Immature natural killer cell (primary cell): ENCODE data around the gene C3AR1. TPM values are rescaled to one million over a fixed set of nuclear protein-coding genes. Genes with fewer than 3 reads are reported as not detected.

ENCODE experiments used
- DNase-seq, 3 donors: peaks; one replicate each; pipeline ENCODE4 v3.0.0; 2022; ENCODE audit warnings: mixed read lengths in 1 of 3
- H3K27ac Mint-ChIP-seq, 6 donors: one replicate each; pipeline ENCODE4 v1.8.0; 2020; ENCODE audit warnings: mixed read lengths in 6 of 6, mild to moderate bottlenecking in 5 of 6, inconsistent platforms in 4 of 6, moderate library complexity in 3 of 6
- H3K27me3 Mint-ChIP-seq, 3 donors: one replicate each; pipeline ENCODE4 v1.8.0; 2020 to 2021; ENCODE audit warnings: low read depth in 3 of 3, mild to moderate bottlenecking in 3 of 3, mixed read lengths in 3 of 3, moderate library complexity in 3 of 3, inconsistent platforms in 1 of 3
- H3K36me3 Mint-ChIP-seq, 3 donors: one replicate each; pipeline ENCODE4 v1.8.0; 2020; ENCODE audit warnings: mixed read lengths in 3 of 3, inconsistent platforms in 2 of 3, mild to moderate bottlenecking in 2 of 3
- H3K4me1 Mint-ChIP-seq, 2 donors: one replicate each; pipeline ENCODE4 v1.8.0; 2020; ENCODE audit warnings: inconsistent platforms in 2 of 2, mild to moderate bottlenecking in 2 of 2, mixed read lengths in 2 of 2, moderate library complexity in 1 of 2
- H3K4me3 Mint-ChIP-seq, 5 donors: one replicate each; pipeline ENCODE4 v1.8.0; 2020; ENCODE audit warnings: mild to moderate bottlenecking in 5 of 5, mixed read lengths in 5 of 5, inconsistent platforms in 3 of 5, moderate library complexity in 3 of 5
- H3K9me3 Mint-ChIP-seq, 6 donors: one replicate each; pipeline ENCODE4 v1.8.0; 2020; ENCODE audit warnings: mild to moderate bottlenecking in 6 of 6, mixed read lengths in 6 of 6, inconsistent platforms in 4 of 6, moderate library complexity in 3 of 6
- polyA plus RNA-seq, 3 donors: library from polyadenylated mRNA; unstranded; fragments of 300-500 nt; fragmentation: Illumina TruSeq; gene quantifications; one replicate each; pipeline ENCODE4 v1.2.3, GENCODE V29; 2021

The C3AR1 gene
- polyA plus RNA-seq, 3 donors from 2014 or later = 10.8 to 31.1 (median 20.2) TPM

- Mint-ChIP-seq H3K4me3 (no peak overlapping the region), H3K27me3 (peaks cover 0 to 4% (median 2%) of the 10 kb centered on the region in 3 donors), H3K9me3 (no peaks in the 10 kb centered on the region), H3K27ac (peak overlapping the region in 1 of 6 donors; percentile 19), H3K36me3 (peaks cover 40 to 67% (median 42%) of the 10 kb centered on the region in 3 donors), H3K4me1 (peaks cover 4 to 9% of the 10 kb centered on the region in 2 donors)
- no peak for DNase-seq
Measured at GRCh38 chr12:8050600-8051250, 15.4 kb downstream of the C3AR1 start.

GRCh38 chr12:8048906-8049305, 17.3 kb downstream of the C3AR1 start:
- Mint-ChIP-seq H3K4me1 (peaks cover 4 to 9% of the 10 kb centered on the region in 2 donors), H3K4me3 (no peak overlapping the region), H3K27me3 (peaks cover 0 to 4% (median 2%) of the 10 kb centered on the region in 3 donors), H3K36me3 (peaks cover 40 to 60% (median 41%) of the 10 kb centered on the region in 3 donors), H3K9me3 (no peaks in the 10 kb centered on the region), H3K27ac (peak overlapping the region in 1 of 6 donors; percentile 72)
- DNase-seq = no peak

DNA sequence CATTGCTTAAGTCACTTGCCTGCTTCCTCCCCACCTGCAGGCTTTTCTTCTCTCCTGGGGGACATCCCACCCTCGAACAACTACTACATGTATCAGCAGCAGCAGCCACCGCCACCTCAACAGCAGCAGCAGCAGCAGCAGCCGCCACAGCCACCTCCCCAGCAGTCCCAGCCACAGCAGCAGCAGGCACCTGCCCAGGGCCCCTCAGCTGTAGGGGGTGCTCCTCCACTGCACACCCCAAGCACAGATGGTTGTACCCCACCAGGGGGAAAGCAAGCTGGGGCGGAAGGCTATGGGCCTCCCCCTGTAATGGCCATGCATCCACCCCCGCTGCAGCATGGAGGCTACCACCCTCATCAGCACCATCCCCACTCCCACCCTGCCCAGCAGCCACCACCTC, 18.3 kb downstream of the C3AR1 start:
- H3K36me3 Mint-ChIP-seq = peaks cover 44 to 61% (median 49%) of the 10 kb centered on the region in 3 donors
- no peak overlapping the region for H3K27ac Mint-ChIP-seq

GRCh38 chr12:8045952-8046944, 19.9 kb downstream of the C3AR1 start:
- Mint-ChIP-seq H3K36me3 (peaks cover 41 to 59% (median 45%) of the 10 kb centered on the region in 3 donors), H3K27me3 (peaks cover 0 to 5% (median 0%) of the 10 kb centered on the region in 3 donors), H3K4me1 (peaks cover 4 to 9% of the 10 kb centered on the region in 2 donors), H3K4me3 (no peak overlapping the region), H3K27ac (peak overlapping the region in 3 of 6 donors; percentile 15 to 51 (median 20)), H3K9me3 (no peaks in the 10 kb centered on the region)
- DNase-seq = peak; percentile 62 to 71 (median 68)

More for the DNA sequence above, 18.3 kb downstream of the C3AR1 start:
- H3K27me3 Mint-ChIP-seq = peaks cover 0 to 5% (median 2%) of the 10 kb centered on the region in 3 donors
- no peak for DNase-seq
- H3K4me3 Mint-ChIP-seq = no peak overlapping the region
- peaks cover 4 to 9% of the 10 kb centered on the region in 2 donors for H3K4me1 Mint-ChIP-seq
- H3K9me3 Mint-ChIP-seq = no peaks in the 10 kb centered on the region

- no peak for DNase-seq
- Mint-ChIP-seq H3K27me3 (peaks cover 0 to 2% (median 1%) of the 10 kb centered on the region in 3 donors), H3K9me3 (no peaks in the 10 kb centered on the region), H3K4me1 (peaks cover 37 to 42% of the 10 kb centered on the region in 2 donors), H3K4me3 (no peak overlapping the region), H3K36me3 (peaks cover 15 to 33% (median 17%) of the 10 kb centered on the region in 3 donors), H3K27ac (no peak overlapping the region)
Measured at GRCh38 chr12:8040791-8041190, 25.4 kb downstream of the C3AR1 start.

GRCh38 chr12:8038659-8039114, 27.5 kb downstream of the C3AR1 start:
- peaks cover 58 to 63% of the 10 kb centered on the region in 2 donors for H3K4me1 Mint-ChIP-seq
- peaks cover 5 to 23% (median 7%) of the 10 kb centered on the region in 3 donors for H3K36me3 Mint-ChIP-seq
- peak overlapping the region; percentile 60 to 87 (median 76) for H3K27ac Mint-ChIP-seq
- H3K9me3 Mint-ChIP-seq = no peaks in the 10 kb centered on the region
- DNase-seq = peak; percentile 25 to 34 (median 26)
- peaks cover 0 to 2% (median 2%) of the 10 kb centered on the region in 3 donors for H3K27me3 Mint-ChIP-seq
- peak overlapping the region; percentile 19 to 77 (median 72) for H3K4me3 Mint-ChIP-seq

GRCh38 chr12:8037947-8038346, 28.2 kb downstream of the C3AR1 start:
- H3K4me1 Mint-ChIP-seq = peaks cover 65 to 70% of the 10 kb centered on the region in 2 donors
- H3K9me3 Mint-ChIP-seq = no peaks in the 10 kb centered on the region

GRCh38 chr12:8037046-8037663, 29.0 kb downstream of the C3AR1 start:
- Mint-ChIP-seq H3K27ac (peak overlapping the region; percentile 21 to 79 (median 66)), H3K4me3 (peak overlapping the region in 3 of 5 donors; percentile 14 to 30 (median 14)), H3K9me3 (no peaks in the 10 kb centered on the region), H3K4me1 (peaks cover 66 to 72% of the 10 kb centered on the region in 2 donors), H3K27me3 (peaks cover 2 to 11% (median 4%) of the 10 kb centered on the region in 3 donors), H3K36me3 (peaks cover 0 to 12% (median 0%) of the 10 kb centered on the region in 3 donors)
- no peak for DNase-seq

More at GRCh38 chr12:8037947-8038346, 28.2 kb downstream of the C3AR1 start:
- peaks cover 2 to 6% (median 3%) of the 10 kb centered on the region in 3 donors for H3K27me3 Mint-ChIP-seq
- peaks cover 0 to 17% (median 4%) of the 10 kb centered on the region in 3 donors for H3K36me3 Mint-ChIP-seq
- H3K27ac Mint-ChIP-seq = peak overlapping the region; percentile 54 to 79 (median 72)
- peak overlapping the region; percentile 42 to 77 (median 72) for H3K4me3 Mint-ChIP-seq
- DNase-seq = no peak

- no peak for DNase-seq
- Mint-ChIP-seq H3K4me3 (peak overlapping the region in 2 of 5 donors; percentile 9 to 11), H3K36me3 (peaks cover 0 to 10% (median 0%) of the 10 kb centered on the region in 3 donors), H3K4me1 (peaks cover 70 to 78% of the 10 kb centered on the region in 2 donors), H3K9me3 (no peaks in the 10 kb centered on the region), H3K27ac (peak overlapping the region in 3 of 6 donors; percentile 24 to 60 (median 57)), H3K27me3 (peaks cover 2 to 16% (median 8%) of the 10 kb centered on the region in 3 donors)
Measured at GRCh38 chr12:8036346-8036745, 29.8 kb downstream of the C3AR1 start.

DNA sequence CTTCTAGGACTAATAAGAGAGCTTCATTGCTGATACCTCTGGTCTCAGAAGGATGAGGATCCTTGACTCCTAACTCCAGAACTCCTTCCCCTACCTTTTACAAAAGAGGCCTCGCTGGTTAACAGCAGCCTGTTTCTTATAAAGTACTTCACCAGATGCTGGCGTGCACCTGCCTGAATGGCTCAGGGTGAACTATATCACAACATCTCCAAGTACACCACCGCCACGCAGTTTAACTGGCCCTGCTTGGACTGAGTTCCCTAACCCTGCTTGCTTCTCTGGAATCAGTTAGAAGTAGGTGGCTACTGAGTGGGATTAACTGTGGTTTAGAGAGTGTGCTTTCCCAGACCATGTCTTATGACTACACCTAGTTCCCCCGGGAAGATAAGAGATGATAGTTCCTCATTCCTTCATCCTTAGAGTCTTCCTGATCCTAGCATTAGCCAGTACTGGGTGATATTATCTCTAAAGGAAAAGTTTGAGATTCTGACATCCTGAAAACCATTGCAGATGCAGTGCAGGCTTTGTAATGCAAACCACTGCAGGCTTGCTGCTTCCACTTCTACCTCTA, 30.6 kb downstream of the C3AR1 start:
- peak overlapping the region; percentile 13 to 72 (median 41) for H3K27ac Mint-ChIP-seq
- H3K4me1 Mint-ChIP-seq = peaks cover 70 to 78% of the 10 kb centered on the region in 2 donors
- H3K36me3 Mint-ChIP-seq = peaks cover 0 to 5% (median 0%) of the 10 kb centered on the region in 3 donors
- H3K9me3 Mint-ChIP-seq = no peaks in the 10 kb centered on the region
- no peak for DNase-seq
- H3K4me3 Mint-ChIP-seq = peak overlapping the region; percentile 30 to 90 (median 80)
- H3K27me3 Mint-ChIP-seq = peaks cover 2 to 16% (median 8%) of the 10 kb centered on the region in 3 donors

GRCh38 chr12:8034802-8035201, 31.4 kb downstream of the C3AR1 start:
- Mint-ChIP-seq H3K27ac (peak overlapping the region; percentile 13 to 85 (median 62)), H3K27me3 (peaks cover 2 to 16% (median 11%) of the 10 kb centered on the region in 3 donors), H3K4me1 (peaks cover 70 to 76% of the 10 kb centered on the region in 2 donors), H3K9me3 (no peaks in the 10 kb centered on the region), H3K4me3 (peak overlapping the region; percentile 80 to 90 (median 86)), H3K36me3 (no peaks in the 10 kb centered on the region)
- no peak for DNase-seq

DNA sequence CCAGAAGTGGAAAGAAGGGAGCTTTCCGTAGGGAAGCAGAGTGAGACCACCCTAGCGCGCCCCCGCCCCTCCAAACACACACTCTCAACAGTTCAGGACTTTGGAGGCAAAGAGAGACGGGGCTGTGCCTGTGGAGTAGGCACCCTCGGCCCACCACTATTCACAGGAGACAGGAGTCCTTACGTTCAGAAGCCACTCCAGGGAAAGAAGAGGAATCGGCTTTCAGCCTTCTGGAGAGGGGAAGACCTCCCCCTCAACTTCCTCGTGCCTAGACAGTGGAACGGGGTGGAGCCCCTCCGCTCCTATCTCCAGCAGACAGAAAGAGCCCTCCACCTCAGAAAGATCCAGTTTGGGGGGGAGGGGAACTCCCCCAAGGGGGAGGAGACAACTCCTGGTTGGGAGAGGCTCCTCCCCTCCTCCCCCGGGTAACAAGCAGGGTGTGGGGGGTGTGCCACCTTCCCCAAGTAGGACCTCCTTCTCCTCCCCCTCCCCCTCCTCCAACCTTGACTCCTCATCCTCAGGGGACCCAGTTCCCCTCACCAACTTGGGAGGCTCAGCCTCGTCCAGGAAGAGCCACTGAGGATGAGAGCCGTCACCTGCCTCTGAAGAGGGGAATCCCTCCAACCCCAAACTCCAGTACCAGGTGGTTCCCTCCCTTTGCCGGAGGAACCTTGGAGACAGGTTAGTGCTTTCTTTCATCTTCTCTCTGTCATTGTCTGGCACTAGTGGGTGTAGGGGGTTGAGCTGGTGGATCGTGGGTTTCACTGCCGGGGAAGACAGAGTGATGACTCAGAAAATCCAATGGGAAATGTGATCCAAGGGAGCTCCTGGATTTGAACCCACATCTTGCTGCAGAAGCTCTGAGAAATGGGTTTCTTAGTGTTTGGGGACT, 32.8 kb downstream of the C3AR1 start:
- Mint-ChIP-seq H3K27me3 (peaks cover 2 to 16% (median 11%) of the 10 kb centered on the region in 3 donors), H3K4me3 (peak overlapping the region; percentile 80 to 90 (median 86)), H3K36me3 (no peaks in the 10 kb centered on the region), H3K9me3 (no peaks in the 10 kb centered on the region), H3K4me1 (peaks cover 59 to 62% of the 10 kb centered on the region in 2 donors), H3K27ac (peak overlapping the region; percentile 46 to 93 (median 86))
- peak; percentile 15 to 30 (median 24) for DNase-seq
